Liver (tissue), 9 donors: ENCODE measurements around the gene BCL2. TPM values are rescaled to one million over a fixed set of nuclear protein-coding genes. Genes with fewer than 3 reads are reported as not detected.

Experiments used
- DNase-seq: peaks from one replicate; pipeline ENCODE4 v3.0.0-alpha.2; 2017; ENCODE audit warnings: low spot score
- H3K27ac ChIP-seq, 2 donors: one replicate each; pipeline ENCODE4 v1.7.0; 2013; ENCODE audit warnings: inconsistent platforms in 2 of 2, low read length in 2 of 2, control low read depth in 1 of 2, low read depth in 1 of 2, mild to moderate bottlenecking in 1 of 2
- H3K27me3 ChIP-seq, 4 donors: one replicate each; pipeline versions ENCODE4 v1.6.1 to v1.7.0; 2013; ENCODE audit warnings: low read length in 3 of 4, inconsistent platforms in 1 of 4, mild to moderate bottlenecking in 1 of 4, moderate library complexity in 1 of 4; ENCODE audit not compliant: control insufficient read depth in 4 of 4, insufficient read depth in 4 of 4
- H3K36me3 ChIP-seq, 4 donors: one replicate each; pipeline versions ENCODE4 v1.6.1 to v1.7.0; 2013; ENCODE audit warnings: low read length in 3 of 4, mild to moderate bottlenecking in 3 of 4, low read depth in 1 of 4, moderate library complexity in 1 of 4; ENCODE audit not compliant: control insufficient read depth in 4 of 4, insufficient read depth in 3 of 4
- H3K4me1 ChIP-seq, 4 donors: one replicate each; pipeline versions ENCODE4 v1.6.1 to v1.7.0; 2013; ENCODE audit warnings: low read length in 3 of 4, mild to moderate bottlenecking in 3 of 4, moderate library complexity in 1 of 4; ENCODE audit not compliant: control insufficient read depth in 4 of 4, insufficient read depth in 4 of 4
- H3K4me3 ChIP-seq, 3 donors: one replicate each; pipeline versions ENCODE4 v1.6.1 to v1.7.0; 2013; ENCODE audit warnings: low read length in 3 of 3, control low read depth in 1 of 3, low read depth in 1 of 3, mild to moderate bottlenecking in 1 of 3
- H3K9ac ChIP-seq, 2 donors: one replicate each; pipeline ENCODE4 v1.7.0; 2013; ENCODE audit warnings: low read length in 2 of 2, mild to moderate bottlenecking in 2 of 2, moderate library complexity in 2 of 2, control low read depth in 1 of 2, low read depth in 1 of 2
- H3K9me3 ChIP-seq, 4 donors: one replicate each; pipeline versions ENCODE4 v1.6.1 to v1.7.0; 2013; ENCODE audit warnings: low read length in 3 of 4; ENCODE audit not compliant: control insufficient read depth in 4 of 4
- CTCF ChIP-seq: fragments of 150-350 bp; IDR thresholded peaks from 2 replicates; pipeline ENCODE4 v1.5.1; 2017; ENCODE audit warnings: improper control_type of control experiment, low read depth, low read length; ENCODE audit not compliant: missing input control
- EGR1 ChIP-seq, 2 donors: IDR thresholded peaks; 2 replicates each; pipeline ENCODE4 v1.6.1; 2016 to 2018; ENCODE audit warnings: antibody characterized with exemption in 2 of 2, low read depth in 2 of 2
- FOXA1 ChIP-seq: IDR thresholded peaks from 2 replicates; pipeline ENCODE4 v1.6.1; 2016; ENCODE audit warnings: antibody characterized with exemption
- GABPA ChIP-seq, 2 donors: IDR thresholded peaks in 1 of 2; conservative IDR thresholded peaks in 1 of 2; 2 replicates each; pipeline ENCODE4 v1.6.1; 2016; ENCODE audit warnings: antibody characterized with exemption in 2 of 2, mild to moderate bottlenecking in 1 of 2, moderate library complexity in 1 of 2
- HNF4A ChIP-seq, 2 donors: conservative IDR thresholded peaks; 2 replicates each; pipeline ENCODE4 v1.6.1; 2016; ENCODE audit warnings: antibody characterized with exemption in 2 of 2, mild to moderate bottlenecking in 2 of 2
- HNF4G ChIP-seq: IDR thresholded peaks from 2 replicates; pipeline ENCODE4 v1.6.1; 2016; ENCODE audit warnings: antibody characterized with exemption
- JUND ChIP-seq, 2 donors: IDR thresholded peaks; 2 replicates each; pipeline ENCODE4 v1.6.1; 2016; ENCODE audit warnings: antibody characterized with exemption in 2 of 2
- NR2F2 ChIP-seq: IDR thresholded peaks from 2 replicates; pipeline ENCODE4 v1.6.1; 2016; ENCODE audit warnings: antibody characterized with exemption
- RAD21 ChIP-seq, 2 donors: IDR thresholded peaks; 2 replicates each; pipeline ENCODE4 v1.6.1; 2016; ENCODE audit warnings: antibody characterized with exemption in 2 of 2, mild to moderate bottlenecking in 2 of 2
- REST ChIP-seq: IDR thresholded peaks from 2 replicates; pipeline ENCODE4 v1.6.1; 2016; ENCODE audit warnings: antibody characterized with exemption, mild to moderate bottlenecking
- RXRA ChIP-seq, 2 donors: IDR thresholded peaks; 2 replicates each; pipeline ENCODE4 v1.6.1; 2017 to 2018; ENCODE audit warnings: antibody characterized with exemption in 2 of 2, mild to moderate bottlenecking in 1 of 2
- SP1 ChIP-seq: IDR thresholded peaks from 2 replicates; pipeline ENCODE4 v1.6.1; 2018; ENCODE audit warnings: antibody characterized with exemption, mild to moderate bottlenecking
- TAF1 ChIP-seq: conservative IDR thresholded peaks from 2 replicates; pipeline ENCODE4 v1.6.1; 2016; ENCODE audit warnings: antibody characterized with exemption, mild to moderate bottlenecking
- YY1 ChIP-seq: IDR thresholded peaks from 2 replicates; pipeline ENCODE4 v1.6.1; 2016; ENCODE audit warnings: antibody characterized with exemption, mild to moderate bottlenecking
- WGBS: extraction: QIAGEN DNeasy Blood & Tissue Kit; methylation state at CpG from one replicate; pipeline ENCODE4 v1.1.7; 2013; 5-methylcytosine and 5-hydroxymethylcytosine counted together
- polyA plus RNA-seq, 2 donors: library from polyadenylated mRNA; stranded (reverse) in 1 of 2; unstranded in 1 of 2; fragments of 200-250 nt in 1 of 2; fragments of >200 nt in 1 of 2; fragmentation: Nextera tagmentation in 1 of 2; extraction: Ambion mirVana in 1 of 2; gene quantifications; one replicate each; pipeline versions ENCODE4 v1.2.1 to v1.2.3, GENCODE V29; 2013 to 2015
- total RNA-seq, 2 donors: library from RNA; depleted of rRNA; stranded (reverse); fragments of >200 nt; gene quantifications; one replicate each; pipeline ENCODE4 v1.2.3, GENCODE V29; 2014
- TF ChIP-seq, protein P1 (sequence below): IDR thresholded peaks from 2 replicates; pipeline ENCODE4 v1.6.1; 2016; ENCODE audit warnings: antibody characterized with exemption
- TF ChIP-seq, protein P2 (sequence below): IDR thresholded peaks from 2 replicates; pipeline ENCODE4 v1.6.1; 2016; ENCODE audit warnings: antibody characterized with exemption
- donor health status: healthy.
- donor health status: healthy.
- donor health status: healthy.
- donor health status: healthy.
- donor health status: healthy.

BCL2 gene
- total and polyA plus RNA-seq, 4 donors, result 0.40 to 3.9 (median 1.4) TPM

GRCh38 chr18:63197246-63197869 is 122.2 kb downstream of the BCL2 start:
- no peak overlapping the region for H3K27ac ChIP-seq
- no peaks in the 10 kb centered on the region for H3K4me1 ChIP-seq
- WGBS, result 44% methylated on average over 8 of the region's 8 CpGs
- no peak overlapping the region for H3K9ac ChIP-seq
- no peak for TF ChIP-seq FOXA1
- TF ChIP-seq EGR1 (IDR thresholded peaks at IDR 0.05; ENCODE audit: low read depth in 2 of 2), result no peak
- no peak for TF ChIP-seq REST
- no peak for TF ChIP-seq HNF4A (conservative IDR thresholded peaks at IDR 0.05)
- no peak for TF ChIP-seq TAF1
- no peak for TF ChIP-seq RXRA (IDR thresholded peaks at IDR 0.05)
- no peak for TF ChIP-seq SP1
- TF ChIP-seq RAD21 (IDR thresholded peaks at IDR 0.05), result no peak
- H3K4me3 ChIP-seq, result no peak overlapping the region
- peaks cover 0 to 6% (median 0%) of the 10 kb centered on the region in 4 donors for H3K27me3 ChIP-seq
- H3K36me3 ChIP-seq, result no peaks in the 10 kb centered on the region
- no peak for DNase-seq
- no peaks in the 10 kb centered on the region for H3K9me3 ChIP-seq

DNA sequence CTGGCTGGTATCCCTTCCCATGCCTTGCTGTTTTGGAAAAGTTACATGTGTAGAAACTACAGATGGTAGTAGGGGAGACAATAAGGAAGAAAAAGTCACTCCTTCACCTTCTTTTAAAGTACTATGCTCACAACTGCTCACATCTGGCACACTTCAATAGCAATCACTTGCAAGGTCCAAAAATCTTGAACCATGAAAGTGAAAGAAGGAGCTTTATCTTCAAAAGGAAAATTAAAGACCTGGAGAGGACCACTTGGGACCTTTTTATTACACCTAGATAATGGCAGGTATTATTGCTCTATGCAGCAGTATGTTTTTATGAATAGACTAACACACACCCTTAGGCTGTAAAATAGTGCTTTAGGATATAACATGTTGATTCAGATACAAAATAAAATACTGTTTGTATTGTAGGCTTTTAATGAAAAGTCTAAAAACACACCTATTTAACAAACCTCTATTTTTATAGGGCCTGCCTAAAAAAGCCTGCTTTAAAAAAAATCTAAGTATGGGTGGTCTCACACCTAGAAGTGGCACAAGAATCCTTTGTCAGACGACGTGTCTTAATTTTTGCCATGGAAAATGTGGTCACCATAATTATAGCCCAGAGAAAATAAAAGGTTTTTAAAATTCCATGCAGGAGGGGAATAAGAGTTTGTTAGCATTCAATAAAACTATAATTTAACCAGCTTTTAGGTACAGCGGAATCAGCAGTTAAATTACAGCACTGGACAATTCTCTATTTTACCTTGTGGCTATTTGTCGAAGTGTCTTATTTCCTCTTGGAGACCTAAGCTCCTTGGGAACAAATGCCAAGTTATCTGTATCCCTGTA is 124.0 kb downstream of the BCL2 start:
- H3K4me1 ChIP-seq, result no peaks in the 10 kb centered on the region
- DNase-seq, result no peak
- H3K9me3 ChIP-seq, result no peaks in the 10 kb centered on the region
- 83% methylated on average over 4 of the region's 4 CpGs for WGBS
- no peaks in the 10 kb centered on the region for H3K36me3 ChIP-seq
- H3K27me3 ChIP-seq, result peaks cover 0 to 6% (median 0%) of the 10 kb centered on the region in 4 donors
- H3K27ac ChIP-seq, result no peak overlapping the region
- TF ChIP-seq YY1, result no peak
- no peak overlapping the region for H3K4me3 ChIP-seq
- no peak overlapping the region for H3K9ac ChIP-seq

DNA sequence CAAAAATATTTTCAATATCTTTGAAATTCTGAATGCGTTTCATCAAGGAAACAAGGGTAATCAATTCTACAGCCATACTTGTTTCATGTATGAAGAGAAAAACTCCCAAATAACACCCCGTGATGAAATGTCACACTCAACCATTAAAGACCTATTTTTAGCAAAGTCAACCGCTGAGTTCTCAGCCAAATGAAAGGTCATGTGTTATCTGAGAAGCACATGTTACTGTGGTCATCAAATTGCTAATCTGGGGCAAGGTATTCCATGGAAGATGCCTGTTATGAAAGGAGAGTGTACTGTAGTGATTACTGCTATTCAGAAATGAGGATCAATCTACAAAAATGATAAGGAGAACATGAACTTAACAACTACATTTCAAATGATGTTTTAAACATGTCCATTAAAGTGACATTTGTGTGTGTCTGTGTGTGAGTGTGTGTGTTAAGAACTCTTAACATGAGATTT is 126.7 kb downstream of the BCL2 start:
- no peak overlapping the region for H3K27ac ChIP-seq
- TF ChIP-seq, protein P1, sequence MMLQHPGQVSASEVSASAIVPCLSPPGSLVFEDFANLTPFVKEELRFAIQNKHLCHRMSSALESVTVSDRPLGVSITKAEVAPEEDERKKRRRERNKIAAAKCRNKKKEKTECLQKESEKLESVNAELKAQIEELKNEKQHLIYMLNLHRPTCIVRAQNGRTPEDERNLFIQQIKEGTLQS, result no peak
- TF ChIP-seq GABPA (IDR thresholded peaks at IDR 0.05 in 1 of 2, conservative IDR thresholded peaks at IDR 0.05 in 1 of 2), result no peak
- no peak for TF ChIP-seq RAD21 (IDR thresholded peaks at IDR 0.05)
- no peak for TF ChIP-seq TAF1
- TF ChIP-seq EGR1 (IDR thresholded peaks at IDR 0.05; ENCODE audit: low read depth in 2 of 2), result no peak
- TF ChIP-seq HNF4A (conservative IDR thresholded peaks at IDR 0.05), result no peak
- no peak for TF ChIP-seq CTCF
- no peak for TF ChIP-seq YY1
- TF ChIP-seq NR2F2, result no peak
- TF ChIP-seq FOXA1, result no peak
- TF ChIP-seq HNF4G, result no peak
- TF ChIP-seq RXRA (IDR thresholded peaks at IDR 0.05), result no peak
- TF ChIP-seq, protein P2, sequence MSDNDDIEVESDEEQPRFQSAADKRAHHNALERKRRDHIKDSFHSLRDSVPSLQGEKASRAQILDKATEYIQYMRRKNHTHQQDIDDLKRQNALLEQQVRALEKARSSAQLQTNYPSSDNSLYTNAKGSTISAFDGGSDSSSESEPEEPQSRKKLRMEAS, result no peak
- TF ChIP-seq JUND (IDR thresholded peaks at IDR 0.05), result no peak
- no peak for TF ChIP-seq SP1
- no peaks in the 10 kb centered on the region for H3K4me1 ChIP-seq
- no peaks in the 10 kb centered on the region for H3K9me3 ChIP-seq
- 65% methylated on average over 3 of the region's 3 CpGs for WGBS
- no peaks in the 10 kb centered on the region for H3K27me3 ChIP-seq
- no peaks in the 10 kb centered on the region for H3K36me3 ChIP-seq
- no peak overlapping the region for H3K9ac ChIP-seq
- H3K4me3 ChIP-seq, result no peak overlapping the region
- DNase-seq, result no peak
